CD14-positive monocyte (primary cell): ENCODE results near the gene GABRD. TPM values are rescaled to one million over a fixed set of nuclear protein-coding genes. Genes with fewer than 3 reads are reported as not detected.

Experiments used
- DNase-seq, 3 donors: peaks; one replicate each; pipeline ENCODE4 v3.0.0-alpha.2; 2011 to 2022
- H2AFZ ChIP-seq: 2 replicates; pipeline ENCODE4 v1.6.0; 2012; ENCODE audit warnings: mild to moderate bottlenecking, low read depth, low read length, inconsistent platforms; ENCODE audit not compliant: insufficient read depth, poor library complexity, severe bottlenecking
- H3K27ac ChIP-seq, 2 donors: 1 replicate in 1 of 2; 2 replicates in 1 of 2; pipeline ENCODE4 v1.5.1; 2012 to 2013; ENCODE audit warnings: low read length in 2 of 2, control low read depth in 1 of 2, inconsistent platforms in 1 of 2, low read depth in 1 of 2, mild to moderate bottlenecking in 1 of 2
- H3K27me3 ChIP-seq, 2 donors: one replicate each; pipeline versions ENCODE4 v1.6.0 to v1.6.1; 2011 to 2013; ENCODE audit warnings: low read length in 2 of 2; ENCODE audit not compliant: control insufficient read depth in 2 of 2, insufficient read depth in 2 of 2
- H3K36me3 ChIP-seq, 2 donors: replicated peaks in 1 of 2; 1 replicate in 1 of 2; 2 replicates in 1 of 2; pipeline versions ENCODE4 v1.5.1 to v1.6.1; 2012 to 2013; ENCODE audit warnings: low read length in 2 of 2, control low read depth in 1 of 2, inconsistent platforms in 1 of 2, mild to moderate bottlenecking in 1 of 2; ENCODE audit not compliant: insufficient read depth in 2 of 2, control insufficient read depth in 1 of 2
- H3K4me1 ChIP-seq, 2 donors: 1 replicate in 1 of 2; 2 replicates in 1 of 2; pipeline versions ENCODE4 v1.5.1 to v1.6.1; 2012 to 2013; ENCODE audit warnings: low read length in 2 of 2, control low read depth in 1 of 2, inconsistent platforms in 1 of 2, mild to moderate bottlenecking in 1 of 2, moderate library complexity in 1 of 2; ENCODE audit not compliant: insufficient read depth in 2 of 2, control insufficient read depth in 1 of 2
- H3K4me2 ChIP-seq: replicated peaks from 2 replicates; pipeline ENCODE3; 2012; ENCODE audit warnings: low read length, moderate library complexity, mild to moderate bottlenecking; ENCODE audit not compliant: poor library complexity, severe bottlenecking; ENCODE audit errors: extremely low read depth
- H3K4me3 ChIP-seq, 3 experiments: fragments of 200-600 bp in 1 of 3; sonication (generic) in 1 of 3; replicated peaks in 1 of 3; 1 replicate in 2 of 3; 2 replicates in 1 of 3; pipeline ENCODE4 v1.5.1; 2011 to 2013; ENCODE audit warnings: low read length in 3 of 3, mild to moderate bottlenecking in 3 of 3, control low read depth in 2 of 3, low read depth in 2 of 3, inconsistent platforms in 1 of 3, moderate library complexity in 1 of 3
- H3K79me2 ChIP-seq: 2 replicates; pipeline ENCODE4 v1.6.0; 2012; ENCODE audit warnings: mild to moderate bottlenecking, control low read depth, inconsistent platforms, low read length, moderate library complexity; ENCODE audit not compliant: insufficient read depth
- H3K9ac ChIP-seq: 2 replicates; pipeline ENCODE4 v1.6.0; 2017; ENCODE audit warnings: low read length, mild to moderate bottlenecking; ENCODE audit not compliant: insufficient read depth, poor library complexity, severe bottlenecking
- H3K9me3 ChIP-seq, 2 donors: replicated peaks in 1 of 2; 1 replicate in 1 of 2; 2 replicates in 1 of 2; pipeline versions ENCODE4 v1.5.1 to v1.6.1; 2012 to 2013; ENCODE audit warnings: low read length in 2 of 2, control low read depth in 1 of 2; ENCODE audit not compliant: control insufficient read depth in 1 of 2, insufficient read depth in 1 of 2
- H4K20me1 ChIP-seq: 2 replicates; pipeline ENCODE4 v1.6.0; 2012; ENCODE audit warnings: mild to moderate bottlenecking, low read length, control low read depth, moderate library complexity; ENCODE audit not compliant: insufficient read depth
- H3K27ac Mint-ChIP-seq, 7 donors: one replicate each; pipeline ENCODE4 v1.8.0; 2020; ENCODE audit warnings: mild to moderate bottlenecking in 7 of 7, mixed read lengths in 7 of 7, moderate library complexity in 6 of 7, inconsistent platforms in 2 of 7
- H3K27me3 Mint-ChIP-seq, 3 donors: one replicate each; pipeline ENCODE4 v1.8.0; 2021 to 2022; ENCODE audit warnings: low read depth in 3 of 3, mild to moderate bottlenecking in 3 of 3, mixed read lengths in 3 of 3, moderate library complexity in 3 of 3, inconsistent platforms in 1 of 3
- H3K36me3 Mint-ChIP-seq, 2 donors: one replicate each; pipeline ENCODE4 v1.8.0; 2020; ENCODE audit warnings: mixed read lengths in 2 of 2, inconsistent platforms in 1 of 2, mild to moderate bottlenecking in 1 of 2
- H3K4me1 Mint-ChIP-seq: one replicate; pipeline ENCODE4 v1.8.0; 2020; ENCODE audit warnings: mild to moderate bottlenecking, mixed read lengths
- H3K4me3 Mint-ChIP-seq, 2 donors: one replicate each; pipeline ENCODE4 v1.8.0; 2020; ENCODE audit warnings: mild to moderate bottlenecking in 2 of 2, mixed read lengths in 2 of 2, moderate library complexity in 1 of 2
- H3K9me3 Mint-ChIP-seq, 7 donors: one replicate each; pipeline ENCODE4 v1.8.0; 2020 to 2022; ENCODE audit warnings: mixed read lengths in 7 of 7, mild to moderate bottlenecking in 6 of 7, moderate library complexity in 6 of 7, inconsistent platforms in 2 of 7
- WGBS: methylation state at CpG from one replicate; pipeline ENCODE4 v1.1.5; 2013; ENCODE audit warnings: missing lambda C conversion rate; ENCODE audit not compliant: insufficient coverage; 5-methylcytosine and 5-hydroxymethylcytosine counted together
- intact Hi-C, 2 donors: fragments of 100-400 bp; cut with micrococcal nuclease; formaldehyde crosslinking; loops; one replicate each; pipeline versions ENCODE4 v1.15.0 to v1.15.1; 2023
- polyA plus RNA-seq, 3 donors: library from polyadenylated mRNA; depleted of rRNA in 1 of 3; unstranded in 2 of 3; stranded (reverse) in 1 of 3; fragments of 300-500 nt in 2 of 3; fragments of >200 nt in 1 of 3; fragmentation: Illumina TruSeq in 2 of 3; gene quantifications; 1 replicate in 2 of 3; 2 replicates in 1 of 3; pipeline ENCODE4 v1.2.3, GENCODE V29; 2012 to 2021
- TF ChIP-seq, protein P1 (sequence below): fragments of 200-600 bp; IDR thresholded peaks from one replicate; pipeline ENCODE4 v1.8.0; 2022; ENCODE audit warnings: antibody characterized with exemption, mild to moderate bottlenecking

GABRD gene
- polyA plus RNA-seq, 3 donors = not detected

DNA sequence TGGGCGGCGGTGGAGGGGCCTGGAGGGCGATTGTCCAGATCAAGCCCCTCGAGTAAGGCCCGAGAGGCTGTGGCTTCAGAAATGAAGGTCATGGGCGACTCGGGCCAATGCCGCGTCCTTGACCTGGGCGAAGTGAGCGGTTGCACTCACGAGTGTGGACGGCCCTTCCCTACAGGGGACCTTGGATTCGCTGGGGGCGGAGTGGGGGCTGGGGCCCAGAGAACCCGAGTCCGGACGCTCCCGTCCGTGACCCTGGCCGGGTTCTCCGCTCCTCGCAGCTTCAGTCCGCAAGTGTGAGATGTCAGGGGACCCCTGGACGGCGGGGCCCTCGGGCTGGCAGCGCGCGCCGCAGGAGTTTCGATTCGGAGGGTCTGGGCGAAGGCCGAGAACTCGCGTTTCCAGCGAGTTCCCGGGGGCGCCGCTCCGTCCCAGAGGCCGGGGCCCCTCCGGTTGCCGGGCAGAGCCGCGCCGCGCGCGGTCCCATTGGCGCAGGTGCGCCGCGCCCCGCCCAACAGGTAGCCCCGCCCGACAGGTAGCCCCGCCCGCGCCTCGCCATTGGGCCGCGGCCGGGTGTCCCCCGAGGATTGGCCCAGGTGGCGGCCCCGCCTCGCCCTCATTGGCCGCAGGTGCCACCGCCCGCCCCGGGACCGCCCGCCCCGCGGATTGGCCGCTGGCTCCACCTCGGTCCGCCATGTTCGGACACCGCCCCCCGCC, 30.7 kb downstream of the GABRD start, which contains the start of gene PRKCZ:
PRKCZ (plus strand) TSS at position 694 of the 714 bp plus-strand sequence. CDS start 220 bp downstream, outside the sequence.
- H2AFZ ChIP-seq = peak within 1 kb of the TSS; percentile 67
- WGBS = 1% methylated on average over 76 of the region's 83 CpGs
- Mint-ChIP-seq H3K4me1 (peaks cover 11% of the 10 kb centered on the region), H3K27me3 (peaks cover 53 to 83% (median 70%) of the 10 kb centered on the region in 3 donors), H3K36me3 (peaks cover 0 to 4% of the 10 kb centered on the region in 2 donors), H3K9me3 (peaks cover 0 to 12% (median 6%) of the 10 kb centered on the region in 7 donors), H3K27ac (no peak within 1 kb of the TSS), H3K4me3 (peak within 1 kb of the TSS; percentile 73 to 78)
- H4K20me1 ChIP-seq = no peaks in the 10 kb centered on the region
- H3K4me3 ChIP-seq = peak within 1 kb of the TSS; percentile 15 to 70 (median 24)
- TF ChIP-seq, protein P1, sequence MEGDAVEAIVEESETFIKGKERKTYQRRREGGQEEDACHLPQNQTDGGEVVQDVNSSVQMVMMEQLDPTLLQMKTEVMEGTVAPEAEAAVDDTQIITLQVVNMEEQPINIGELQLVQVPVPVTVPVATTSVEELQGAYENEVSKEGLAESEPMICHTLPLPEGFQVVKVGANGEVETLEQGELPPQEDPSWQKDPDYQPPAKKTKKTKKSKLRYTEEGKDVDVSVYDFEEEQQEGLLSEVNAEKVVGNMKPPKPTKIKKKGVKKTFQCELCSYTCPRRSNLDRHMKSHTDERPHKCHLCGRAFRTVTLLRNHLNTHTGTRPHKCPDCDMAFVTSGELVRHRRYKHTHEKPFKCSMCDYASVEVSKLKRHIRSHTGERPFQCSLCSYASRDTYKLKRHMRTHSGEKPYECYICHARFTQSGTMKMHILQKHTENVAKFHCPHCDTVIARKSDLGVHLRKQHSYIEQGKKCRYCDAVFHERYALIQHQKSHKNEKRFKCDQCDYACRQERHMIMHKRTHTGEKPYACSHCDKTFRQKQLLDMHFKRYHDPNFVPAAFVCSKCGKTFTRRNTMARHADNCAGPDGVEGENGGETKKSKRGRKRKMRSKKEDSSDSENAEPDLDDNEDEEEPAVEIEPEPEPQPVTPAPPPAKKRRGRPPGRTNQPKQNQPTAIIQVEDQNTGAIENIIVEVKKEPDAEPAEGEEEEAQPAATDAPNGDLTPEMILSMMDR = no peak
- H3K27ac ChIP-seq = no peak within 1 kb of the TSS
- peak; percentile 8 to 25 (median 17) for DNase-seq
- intact Hi-C loops = loop anchor here in 1 of 2 donors (5.0 kb wide), 2 partner anchors 88 to 108 kb away; no protein-coding TSS in a partner anchor
- peak within 1 kb of the TSS; percentile 57 for H3K9ac ChIP-seq
- H3K79me2 ChIP-seq = no peaks in the 10 kb centered on the region
- H3K36me3 ChIP-seq = no peaks in the 10 kb centered on the region
- H3K4me2 ChIP-seq = peak within 1 kb of the TSS; percentile 79
- no peaks in the 10 kb centered on the region for H3K9me3 ChIP-seq
- H3K27me3 ChIP-seq = peaks cover 9 to 65% of the 10 kb centered on the region in 2 donors
- peaks cover 7 to 14% of the 10 kb centered on the region in 2 donors for H3K4me1 ChIP-seq

DNA sequence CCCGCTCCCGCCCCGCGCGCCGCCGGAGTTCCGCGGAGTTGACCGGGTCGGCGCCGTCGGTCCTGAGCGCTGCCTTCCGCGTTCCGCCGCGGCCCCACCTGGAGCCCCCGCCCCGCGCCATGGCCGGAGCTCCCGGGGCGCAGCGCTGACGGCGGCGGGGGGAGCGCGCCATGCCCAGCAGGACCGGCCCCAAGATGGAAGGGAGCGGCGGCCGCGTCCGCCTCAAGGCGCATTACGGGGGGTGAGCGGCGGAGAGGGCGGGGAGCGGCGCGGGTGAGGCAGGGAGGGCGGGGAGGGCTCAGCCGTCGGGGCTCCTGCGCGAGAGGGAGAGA, 31.3 kb downstream of the GABRD start:
- peaks cover 0 to 12% (median 6%) of the 10 kb centered on the region in 7 donors for H3K9me3 Mint-ChIP-seq
- Histone ChIP-seq H3K4me3 (peak overlapping the region in 1 of 3 experiments; percentile 70), H3K4me2 (peak overlapping the region; percentile 79), H3K27ac (no peak overlapping the region), H3K9ac (no peak overlapping the region), H3K79me2 (no peaks in the 10 kb centered on the region), H4K20me1 (no peaks in the 10 kb centered on the region), H3K9me3 (no peaks in the 10 kb centered on the region), H3K36me3 (no peaks in the 10 kb centered on the region), H2AFZ (peak overlapping the region; percentile 53), H3K4me1 (peaks cover 4 to 10% of the 10 kb centered on the region in 2 donors), H3K27me3 (peaks cover 9 to 60% of the 10 kb centered on the region in 2 donors)
- H3K27me3 Mint-ChIP-seq = peaks cover 52 to 78% (median 65%) of the 10 kb centered on the region in 3 donors
- H3K36me3 Mint-ChIP-seq = peaks cover 0 to 3% of the 10 kb centered on the region in 2 donors
- TF ChIP-seq, protein P1 = no peak
- 0% methylated on average over 51 of the region's 51 CpGs for WGBS
- H3K27ac Mint-ChIP-seq = no peak overlapping the region
- no peak for DNase-seq
- intact Hi-C loops = no loop called here
- H3K4me3 Mint-ChIP-seq = peak overlapping the region in 1 of 2 donors; percentile 48
- H3K4me1 Mint-ChIP-seq = peaks cover 9% of the 10 kb centered on the region
